Panc1 (cell line): ENCODE results near the gene HTR3C.

ENCODE experiments used
- POLR2AphosphoS5 ChIP-seq: IDR thresholded peaks from 2 replicates; pipeline ENCODE4 v1.6.1; 2012; ENCODE audit warnings: mild to moderate bottlenecking, low read depth, low read length, moderate library complexity
- SIN3A ChIP-seq: IDR thresholded peaks from 2 replicates; pipeline ENCODE4 v1.6.1; 2012; ENCODE audit warnings: low read depth, mild to moderate bottlenecking, low read length, moderate library complexity, borderline replicate concordance; ENCODE audit not compliant: insufficient read depth
- TF ChIP-seq, protein P1 (sequence below): fragments of 450-650 bp; IDR thresholded peaks from 2 replicates; pipeline ENCODE4 v1.5.1; 2017; ENCODE audit warnings: mild to moderate bottlenecking
- TF ChIP-seq, protein P2 (sequence below), 2 experiments: IDR thresholded peaks; 2 replicates each; pipeline ENCODE4 v1.6.1; 2011 to 2012; ENCODE audit warnings: low read depth in 2 of 2, control low read depth in 1 of 2, low read length in 1 of 2, mild to moderate bottlenecking in 1 of 2, moderate library complexity in 1 of 2; ENCODE audit not compliant: insufficient read depth in 1 of 2

DNA sequence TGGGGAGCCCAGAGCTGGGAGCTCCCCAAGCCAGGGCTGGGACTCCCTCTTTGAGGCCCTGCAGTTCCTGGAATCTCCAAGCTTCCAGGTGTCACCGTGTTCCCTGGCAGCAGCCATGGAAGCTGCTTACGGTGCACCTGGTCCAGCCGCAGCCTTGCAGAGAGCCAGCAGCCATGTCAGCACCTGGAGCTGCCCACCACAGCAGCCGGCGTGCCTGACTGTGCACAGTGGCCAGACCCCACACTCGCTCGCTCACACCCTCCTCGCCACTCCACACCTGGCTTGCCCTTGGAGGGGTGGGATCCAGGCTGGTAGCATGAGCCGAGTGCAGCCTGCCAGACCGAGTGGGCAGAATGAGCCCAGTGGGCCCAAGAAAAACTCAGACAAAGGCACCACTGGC lies 29.2 kb downstream of the HTR3C start:
- TF ChIP-seq, protein P1, sequence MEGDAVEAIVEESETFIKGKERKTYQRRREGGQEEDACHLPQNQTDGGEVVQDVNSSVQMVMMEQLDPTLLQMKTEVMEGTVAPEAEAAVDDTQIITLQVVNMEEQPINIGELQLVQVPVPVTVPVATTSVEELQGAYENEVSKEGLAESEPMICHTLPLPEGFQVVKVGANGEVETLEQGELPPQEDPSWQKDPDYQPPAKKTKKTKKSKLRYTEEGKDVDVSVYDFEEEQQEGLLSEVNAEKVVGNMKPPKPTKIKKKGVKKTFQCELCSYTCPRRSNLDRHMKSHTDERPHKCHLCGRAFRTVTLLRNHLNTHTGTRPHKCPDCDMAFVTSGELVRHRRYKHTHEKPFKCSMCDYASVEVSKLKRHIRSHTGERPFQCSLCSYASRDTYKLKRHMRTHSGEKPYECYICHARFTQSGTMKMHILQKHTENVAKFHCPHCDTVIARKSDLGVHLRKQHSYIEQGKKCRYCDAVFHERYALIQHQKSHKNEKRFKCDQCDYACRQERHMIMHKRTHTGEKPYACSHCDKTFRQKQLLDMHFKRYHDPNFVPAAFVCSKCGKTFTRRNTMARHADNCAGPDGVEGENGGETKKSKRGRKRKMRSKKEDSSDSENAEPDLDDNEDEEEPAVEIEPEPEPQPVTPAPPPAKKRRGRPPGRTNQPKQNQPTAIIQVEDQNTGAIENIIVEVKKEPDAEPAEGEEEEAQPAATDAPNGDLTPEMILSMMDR: no peak
- TF ChIP-seq, protein P2, sequence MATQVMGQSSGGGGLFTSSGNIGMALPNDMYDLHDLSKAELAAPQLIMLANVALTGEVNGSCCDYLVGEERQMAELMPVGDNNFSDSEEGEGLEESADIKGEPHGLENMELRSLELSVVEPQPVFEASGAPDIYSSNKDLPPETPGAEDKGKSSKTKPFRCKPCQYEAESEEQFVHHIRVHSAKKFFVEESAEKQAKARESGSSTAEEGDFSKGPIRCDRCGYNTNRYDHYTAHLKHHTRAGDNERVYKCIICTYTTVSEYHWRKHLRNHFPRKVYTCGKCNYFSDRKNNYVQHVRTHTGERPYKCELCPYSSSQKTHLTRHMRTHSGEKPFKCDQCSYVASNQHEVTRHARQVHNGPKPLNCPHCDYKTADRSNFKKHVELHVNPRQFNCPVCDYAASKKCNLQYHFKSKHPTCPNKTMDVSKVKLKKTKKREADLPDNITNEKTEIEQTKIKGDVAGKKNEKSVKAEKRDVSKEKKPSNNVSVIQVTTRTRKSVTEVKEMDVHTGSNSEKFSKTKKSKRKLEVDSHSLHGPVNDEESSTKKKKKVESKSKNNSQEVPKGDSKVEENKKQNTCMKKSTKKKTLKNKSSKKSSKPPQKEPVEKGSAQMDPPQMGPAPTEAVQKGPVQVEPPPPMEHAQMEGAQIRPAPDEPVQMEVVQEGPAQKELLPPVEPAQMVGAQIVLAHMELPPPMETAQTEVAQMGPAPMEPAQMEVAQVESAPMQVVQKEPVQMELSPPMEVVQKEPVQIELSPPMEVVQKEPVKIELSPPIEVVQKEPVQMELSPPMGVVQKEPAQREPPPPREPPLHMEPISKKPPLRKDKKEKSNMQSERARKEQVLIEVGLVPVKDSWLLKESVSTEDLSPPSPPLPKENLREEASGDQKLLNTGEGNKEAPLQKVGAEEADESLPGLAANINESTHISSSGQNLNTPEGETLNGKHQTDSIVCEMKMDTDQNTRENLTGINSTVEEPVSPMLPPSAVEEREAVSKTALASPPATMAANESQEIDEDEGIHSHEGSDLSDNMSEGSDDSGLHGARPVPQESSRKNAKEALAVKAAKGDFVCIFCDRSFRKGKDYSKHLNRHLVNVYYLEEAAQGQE (IDR thresholded peaks at IDR 0.05; ENCODE audit: insufficient read depth in 1 of 2, low read depth in 2 of 2, low read length in 1 of 2): no peak
- TF ChIP-seq POLR2AphosphoS5: no peak
- no peak for TF ChIP-seq SIN3A
